ENCODE measurements around the gene C5orf46.

The C5orf46 gene

DNA sequence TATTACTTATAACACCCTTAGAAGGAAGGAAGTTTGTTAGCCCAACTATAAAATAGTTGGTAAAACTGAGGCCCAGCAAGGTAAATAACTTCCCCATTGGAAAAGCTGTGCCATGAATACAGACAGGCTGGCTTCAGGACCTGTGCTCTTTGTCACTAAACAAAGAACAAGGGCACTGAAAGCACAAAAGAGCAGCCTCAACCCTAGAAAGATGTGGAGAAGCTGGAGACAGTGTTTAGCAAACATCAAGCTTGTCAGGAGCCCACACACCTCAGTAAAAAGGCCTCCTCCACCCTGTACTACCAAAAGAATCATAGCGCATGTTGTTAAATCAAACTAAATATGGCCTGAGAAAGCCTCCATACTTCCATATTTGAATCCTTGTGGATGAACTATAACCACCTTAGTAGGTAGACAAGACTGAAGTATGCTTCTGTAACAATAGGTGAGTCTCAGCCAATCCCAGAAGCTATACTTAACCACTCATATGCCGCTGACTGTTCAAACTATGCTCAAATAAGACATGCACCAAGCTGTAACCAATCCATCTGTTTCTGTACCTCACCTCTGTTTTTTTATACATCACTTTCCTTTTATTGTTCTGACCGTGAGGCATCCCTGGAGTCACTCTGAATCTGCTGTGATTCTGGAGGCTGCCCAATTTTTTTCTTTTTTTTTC is 46.2 kb downstream of the C5orf46 start:
- DNase-seq (ENCODE audit: low read depth in 3 of 3, low spot score in 1 of 3), result no peak

DNA sequence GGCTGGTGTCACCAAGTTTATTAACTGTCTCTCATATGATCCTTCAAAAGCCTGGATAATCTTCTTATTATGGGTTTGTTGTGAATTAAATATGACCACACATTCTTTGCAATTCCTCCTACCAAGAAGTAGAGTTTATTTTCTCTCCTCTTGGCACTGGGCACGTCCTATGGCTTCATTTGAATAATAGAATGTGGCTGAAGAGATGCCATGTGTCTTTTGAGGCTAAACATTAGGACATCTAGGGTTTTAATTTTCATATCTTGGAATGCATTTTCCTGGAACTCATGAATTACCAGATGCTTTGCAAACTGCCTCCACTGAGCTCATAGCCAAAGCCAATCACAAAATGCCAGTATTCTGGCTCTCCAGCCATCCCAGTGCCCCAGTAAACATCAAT is 47.8 kb downstream of the C5orf46 start:
- no peak for DNase-seq (ENCODE audit: low read depth in 3 of 3, low spot score in 1 of 3)

DNA sequence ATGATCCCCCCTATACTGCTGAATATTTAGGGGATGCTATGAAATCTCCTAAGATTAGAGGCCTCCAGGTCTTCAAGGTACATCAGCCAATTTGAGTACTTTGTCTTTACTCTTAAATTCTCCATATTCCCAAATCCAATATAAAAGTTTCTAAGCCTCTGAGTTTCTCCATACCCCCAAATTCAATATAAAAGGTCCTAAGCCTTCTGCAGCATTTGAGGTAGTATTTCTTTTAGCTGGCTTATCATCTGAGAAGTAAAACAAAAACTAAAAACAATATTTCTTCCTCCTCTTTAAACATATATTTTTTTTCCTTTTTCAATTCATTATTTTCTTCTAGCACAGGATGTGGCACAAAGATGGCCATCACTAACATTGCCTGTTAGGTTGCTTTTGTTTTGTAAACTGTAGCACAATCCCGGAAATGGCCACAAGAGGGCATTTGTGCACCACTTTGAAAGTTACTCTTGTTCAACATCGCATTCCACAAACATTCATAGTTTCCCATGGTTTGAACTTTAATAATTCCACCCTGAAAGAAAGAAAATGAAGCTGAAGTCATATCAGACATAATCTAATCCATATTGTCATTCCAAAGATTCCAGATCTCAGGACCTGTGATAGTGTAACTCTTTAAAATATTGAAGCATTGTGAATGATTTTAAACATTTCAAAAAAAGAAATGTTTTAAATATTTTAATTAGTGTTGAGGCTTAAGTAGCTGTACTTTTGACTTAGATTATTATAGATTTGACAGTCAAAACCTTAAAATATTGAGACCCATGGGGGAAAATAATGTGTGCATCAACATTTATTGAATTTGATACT is 48.8 kb downstream of the C5orf46 start:
- peak in 2 of 3 donors; percentile 1 to 5 for DNase-seq (ENCODE audit: low read depth in 3 of 3, low spot score in 1 of 3)

DNA sequence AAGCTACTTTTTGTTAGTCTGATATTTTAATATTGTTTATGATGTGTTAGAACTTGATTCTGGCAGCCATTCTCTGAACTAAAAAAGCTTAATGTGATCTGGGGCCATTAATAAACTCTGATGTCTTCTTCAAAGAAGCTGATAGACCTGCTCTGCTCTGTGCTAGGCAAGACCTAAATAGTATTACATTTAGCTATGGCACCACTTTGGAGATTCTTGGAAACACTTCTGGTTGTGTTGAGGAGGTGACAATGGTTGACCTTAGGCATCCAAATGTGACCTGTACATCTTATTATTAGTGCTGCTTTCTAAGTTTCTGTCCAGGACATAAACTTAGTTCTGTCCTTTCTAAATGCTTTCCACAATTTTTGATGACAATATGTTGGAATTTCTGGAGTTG is 49.5 kb downstream of the C5orf46 start:
- DNase-seq (ENCODE audit: low read depth in 3 of 3, low spot score in 1 of 3), result no peak

DNA sequence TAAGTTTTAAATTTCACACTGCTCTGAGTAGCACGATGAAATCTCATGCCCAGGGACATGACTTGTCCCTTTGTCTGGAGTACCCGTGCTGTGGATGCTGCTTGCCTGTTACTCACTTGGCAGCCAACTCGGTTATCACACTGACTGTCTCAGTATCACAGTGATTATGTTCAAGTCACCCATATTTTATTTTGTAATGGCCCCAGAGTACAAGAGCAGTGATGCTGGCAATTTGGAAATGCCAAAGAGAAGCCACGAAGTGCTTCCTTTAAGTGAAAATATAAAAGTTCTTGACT is 50.6 kb downstream of the C5orf46 start:
- DNase-seq (ENCODE audit: low read depth in 3 of 3, low spot score in 1 of 3), result no peak

DNA sequence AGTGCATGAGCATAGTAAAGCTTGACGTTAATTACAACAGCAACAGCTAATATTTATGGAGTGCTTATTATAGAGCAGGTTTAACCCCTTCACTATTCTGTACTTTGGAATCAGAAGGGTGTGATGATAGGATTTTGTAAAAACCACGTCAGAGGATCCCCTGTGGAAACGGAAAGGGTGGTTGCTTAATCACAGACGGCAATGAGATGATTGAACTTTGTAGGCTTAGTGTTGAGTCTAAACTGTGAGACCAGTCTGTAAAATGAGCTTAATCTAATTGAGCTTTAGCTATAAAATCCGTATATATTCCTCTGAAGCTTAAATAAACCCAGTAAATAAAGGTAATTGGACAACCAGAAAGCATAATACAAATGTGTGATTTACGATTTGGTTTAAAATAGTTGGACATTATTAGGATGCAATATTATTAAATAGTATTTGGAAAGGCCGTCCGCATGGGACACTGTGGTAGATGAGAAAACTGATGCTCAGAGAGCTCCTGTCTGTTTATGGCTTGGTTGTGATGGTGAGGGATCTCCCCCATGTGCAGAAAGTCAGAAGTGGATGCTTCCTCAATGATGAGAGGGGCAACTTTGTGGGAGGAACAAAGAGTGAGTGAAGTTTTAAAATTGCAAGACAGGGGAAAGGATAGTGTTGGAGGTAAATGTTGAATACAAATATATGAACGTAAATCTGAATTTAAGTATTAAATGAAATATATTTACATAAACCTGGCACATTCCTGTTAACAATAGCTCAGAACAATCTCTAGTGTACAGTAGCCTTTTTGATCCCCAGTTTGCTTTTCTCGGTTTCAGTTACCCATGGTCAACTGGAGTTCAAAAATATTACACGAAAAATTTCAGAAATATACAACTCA is 51.2 kb downstream of the C5orf46 start:
- no peak for DNase-seq (ENCODE audit: low read depth in 3 of 3, low spot score in 1 of 3)

DNA sequence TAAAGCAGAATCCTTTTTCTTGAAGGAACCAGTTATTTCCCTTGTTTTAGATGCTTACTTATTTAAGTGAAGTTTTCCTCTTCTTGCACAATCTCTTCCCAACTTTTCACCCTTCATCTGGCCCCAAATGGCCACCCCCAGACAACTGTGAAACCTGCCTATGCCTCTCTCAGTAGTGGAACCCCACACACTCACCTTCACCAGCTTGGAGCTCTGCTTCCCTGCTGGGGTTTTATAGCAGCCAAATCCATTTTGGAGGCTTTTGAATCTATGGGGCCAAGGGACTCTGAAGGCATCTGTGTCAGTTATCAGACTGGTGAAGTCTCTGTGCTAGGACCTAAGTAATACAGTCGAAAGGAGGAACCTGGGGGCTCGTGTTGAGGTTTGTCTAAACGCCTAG is 52.0 kb downstream of the C5orf46 start:
- DNase-seq (ENCODE audit: low read depth in 3 of 3, low spot score in 1 of 3), result no peak

DNA sequence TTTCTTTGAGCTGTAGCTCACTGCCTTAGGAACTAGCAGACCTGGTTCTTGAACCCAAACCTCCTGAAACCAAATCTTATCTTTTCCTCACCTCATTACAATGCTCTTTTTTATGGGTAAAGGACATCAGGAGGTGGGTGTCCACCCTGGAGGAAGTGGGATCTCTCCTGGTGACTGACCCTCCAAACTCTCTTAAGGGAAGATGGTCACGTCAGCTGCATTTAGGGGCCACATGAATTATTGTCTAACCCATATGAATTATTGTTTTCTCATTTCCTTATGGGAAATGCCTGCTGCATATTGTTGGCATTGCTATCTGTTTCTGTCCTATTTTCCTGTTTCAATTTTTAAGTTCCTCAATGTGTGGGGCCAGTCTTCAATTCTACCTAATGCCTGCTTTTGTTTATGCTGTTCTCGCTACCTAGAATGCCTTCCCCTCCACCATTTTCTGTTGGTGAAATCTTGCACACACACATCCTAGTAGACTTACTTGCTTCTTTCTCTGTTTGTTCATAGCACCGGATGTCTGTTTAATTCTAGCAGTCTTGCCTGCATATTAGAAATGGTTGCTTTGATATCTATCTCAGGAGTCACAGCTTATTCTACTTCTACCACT is 52.9 kb downstream of the C5orf46 start:
- no peak for DNase-seq (ENCODE audit: low read depth in 3 of 3, low spot score in 1 of 3)

DNA sequence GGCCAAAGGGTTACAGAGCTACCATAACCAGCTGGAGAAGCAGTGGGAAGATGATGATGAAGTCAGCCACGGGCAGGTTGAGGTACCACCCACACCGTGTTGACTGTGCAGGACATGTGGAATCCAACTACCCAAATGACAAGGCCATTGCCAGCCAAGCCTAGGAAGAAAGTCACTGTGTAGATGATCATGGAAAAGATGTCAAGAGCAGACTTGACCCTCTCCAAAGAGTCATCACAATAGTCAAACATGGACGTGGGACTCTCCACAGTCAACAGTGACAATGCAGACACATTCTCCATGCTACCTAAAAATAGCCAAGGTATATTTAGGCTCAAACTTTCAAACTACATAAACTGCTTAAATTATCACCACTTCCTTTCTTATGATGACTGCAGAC is 54.0 kb downstream of the C5orf46 start:
- no peak for DNase-seq (ENCODE audit: low read depth in 3 of 3, low spot score in 1 of 3)

DNA sequence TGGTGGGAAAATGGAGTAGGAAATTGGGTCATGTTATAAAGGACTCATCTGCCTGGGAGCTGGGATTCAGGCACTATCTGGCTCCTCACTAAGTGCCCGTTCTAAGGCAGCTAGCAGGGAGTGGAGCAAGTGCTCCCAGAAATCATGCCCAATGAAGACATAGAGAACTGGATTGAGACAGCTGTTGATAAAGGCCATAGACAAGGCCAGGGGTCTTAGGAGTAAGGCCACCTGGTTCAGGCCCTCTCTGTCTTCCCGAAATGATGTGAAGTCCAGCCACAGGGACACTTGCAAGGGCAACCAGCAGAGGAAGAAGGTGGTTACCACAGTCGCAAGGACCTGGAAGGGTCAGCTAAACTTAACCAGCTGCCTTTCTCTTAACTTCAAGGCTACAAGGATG is 54.8 kb downstream of the C5orf46 start:
- no peak for DNase-seq (ENCODE audit: low read depth in 3 of 3, low spot score in 1 of 3)

DNA sequence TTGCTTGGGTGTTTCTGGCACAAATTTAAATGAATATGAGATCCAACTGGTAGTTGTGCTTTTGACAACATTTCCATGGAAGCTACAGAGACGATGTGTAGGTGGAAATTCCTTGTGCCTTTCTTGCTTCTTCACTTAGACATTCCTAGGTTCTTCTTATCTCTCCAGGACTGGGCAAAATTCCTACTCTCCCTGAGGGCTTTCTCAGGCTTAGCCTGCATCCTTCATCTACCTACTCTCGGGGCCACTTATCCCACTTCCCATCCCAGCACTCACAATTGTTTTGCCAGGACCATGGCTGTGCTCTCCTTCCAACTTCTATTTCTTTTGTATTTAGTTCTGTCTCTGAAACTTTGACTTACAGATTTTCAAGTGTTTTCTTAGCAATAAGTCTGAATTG is 57.1 kb downstream of the C5orf46 start:
- no peak for DNase-seq (ENCODE audit: low read depth in 3 of 3, low spot score in 1 of 3)

DNA sequence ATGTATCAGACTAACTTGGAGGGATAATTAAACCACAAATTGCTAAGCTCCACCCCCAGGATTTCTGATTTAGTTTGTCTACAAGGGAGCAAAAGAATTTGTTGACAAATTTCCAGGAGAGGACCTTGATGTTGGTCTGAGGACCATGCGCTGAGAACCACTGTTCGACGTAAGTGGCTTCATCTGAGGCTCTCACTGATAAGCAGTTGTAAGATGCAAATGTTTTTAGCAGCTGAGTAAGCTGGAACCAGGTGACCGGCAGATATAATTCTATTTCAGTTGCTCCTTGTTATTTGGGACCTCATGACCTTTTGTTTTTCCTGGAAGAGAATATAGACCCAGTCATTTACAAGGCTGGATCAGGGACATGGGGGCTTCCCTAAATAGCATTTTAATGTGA is 60.7 kb downstream of the C5orf46 start:
- DNase-seq (ENCODE audit: low read depth in 3 of 3, low spot score in 1 of 3), result no peak

DNA sequence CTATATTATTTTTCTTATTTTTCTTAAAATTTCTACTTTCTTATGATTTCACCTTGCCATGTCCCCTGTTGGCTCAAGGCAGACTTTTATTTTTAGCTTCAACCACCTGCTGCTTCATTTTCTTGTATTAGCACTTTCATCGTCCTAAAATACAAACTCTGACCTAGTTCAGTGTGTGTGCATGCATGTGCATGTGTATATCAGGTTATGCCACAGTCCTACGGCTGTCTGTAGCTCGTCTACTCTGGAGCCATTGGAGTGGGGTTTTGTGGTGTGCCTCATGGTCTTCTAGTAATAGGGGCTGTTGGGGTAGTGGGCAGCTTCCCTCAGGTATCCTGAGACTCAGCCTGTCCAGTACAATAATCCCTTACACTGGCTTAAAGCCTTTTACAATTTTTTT is 61.5 kb downstream of the C5orf46 start:
- no peak for DNase-seq (ENCODE audit: low read depth in 3 of 3, low spot score in 1 of 3)

DNA sequence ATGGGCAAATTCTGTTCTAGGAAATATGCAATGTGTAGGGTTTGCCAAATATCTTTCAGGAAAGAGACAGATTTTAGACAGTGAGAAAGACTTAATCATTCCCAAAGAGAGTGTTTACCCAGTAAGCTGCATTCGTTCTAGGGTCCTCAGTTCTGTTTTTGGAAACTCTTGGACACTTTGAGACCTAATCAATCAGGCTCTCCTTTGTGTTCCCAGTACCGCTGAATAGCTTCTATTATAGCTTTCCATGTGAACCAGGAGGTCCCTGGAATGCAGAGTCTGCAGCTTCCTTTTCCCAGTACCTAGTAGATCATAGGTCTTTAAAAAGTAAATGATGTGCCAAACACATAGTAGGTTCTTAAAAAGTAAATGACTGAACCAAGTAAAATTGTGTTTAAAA is 63.5 kb downstream of the C5orf46 start:
- DNase-seq (ENCODE audit: low read depth in 3 of 3, low spot score in 1 of 3), result no peak

All from stimulated activated CD4-positive, alpha-beta T cell treated with anti-CD3 and anti-CD28 coated beads, TNF-alpha, amount 100 ng/mL, for 1 hour (primary cell).